GM18502 (cell line): ENCODE data around the gene ABHD6.

ENCODE experiments used
- ATAC-seq: cut with Tn5 transposase; IDR thresholded peaks from one replicate; pipeline ENCODE4 v1.9.1; 2021; ENCODE audit warnings: mild to moderate bottlenecking; ENCODE audit not compliant: unreplicated experiment, poor library complexity

ABHD6 gene

DNA sequence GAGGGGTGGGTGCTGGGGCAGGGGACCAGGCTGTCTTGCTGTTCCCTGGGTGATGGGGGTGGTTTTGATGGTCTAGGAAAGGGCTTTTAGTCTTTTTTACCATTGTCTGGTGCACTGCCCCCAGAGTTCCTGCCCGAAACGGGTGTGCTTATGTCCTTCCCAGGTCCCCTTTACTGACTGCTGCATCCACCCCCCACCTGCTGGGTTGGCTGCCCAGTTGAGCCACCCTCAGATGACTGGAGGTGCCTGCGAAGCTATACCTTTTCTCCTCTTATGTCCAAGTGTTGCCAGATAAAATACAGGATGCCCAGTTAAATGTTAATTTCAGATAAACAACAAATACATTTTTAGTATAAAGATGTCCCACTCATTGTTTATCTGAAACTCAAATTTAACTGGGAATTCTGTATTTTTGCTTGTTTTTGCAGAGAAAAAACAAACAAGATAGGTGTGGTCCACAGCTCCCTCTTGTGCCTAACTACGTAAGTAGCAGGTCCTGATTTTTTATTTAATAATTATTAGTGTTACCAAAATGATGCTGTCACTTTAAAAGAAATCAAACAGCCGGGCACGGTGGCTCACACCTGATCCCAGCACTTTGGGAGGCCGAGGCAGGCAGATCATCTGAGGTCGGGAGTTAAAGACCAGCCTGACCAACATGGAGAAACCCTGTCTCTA lies 62.4 kb downstream of the ABHD6 start:
- no peak for ATAC-seq

DNA sequence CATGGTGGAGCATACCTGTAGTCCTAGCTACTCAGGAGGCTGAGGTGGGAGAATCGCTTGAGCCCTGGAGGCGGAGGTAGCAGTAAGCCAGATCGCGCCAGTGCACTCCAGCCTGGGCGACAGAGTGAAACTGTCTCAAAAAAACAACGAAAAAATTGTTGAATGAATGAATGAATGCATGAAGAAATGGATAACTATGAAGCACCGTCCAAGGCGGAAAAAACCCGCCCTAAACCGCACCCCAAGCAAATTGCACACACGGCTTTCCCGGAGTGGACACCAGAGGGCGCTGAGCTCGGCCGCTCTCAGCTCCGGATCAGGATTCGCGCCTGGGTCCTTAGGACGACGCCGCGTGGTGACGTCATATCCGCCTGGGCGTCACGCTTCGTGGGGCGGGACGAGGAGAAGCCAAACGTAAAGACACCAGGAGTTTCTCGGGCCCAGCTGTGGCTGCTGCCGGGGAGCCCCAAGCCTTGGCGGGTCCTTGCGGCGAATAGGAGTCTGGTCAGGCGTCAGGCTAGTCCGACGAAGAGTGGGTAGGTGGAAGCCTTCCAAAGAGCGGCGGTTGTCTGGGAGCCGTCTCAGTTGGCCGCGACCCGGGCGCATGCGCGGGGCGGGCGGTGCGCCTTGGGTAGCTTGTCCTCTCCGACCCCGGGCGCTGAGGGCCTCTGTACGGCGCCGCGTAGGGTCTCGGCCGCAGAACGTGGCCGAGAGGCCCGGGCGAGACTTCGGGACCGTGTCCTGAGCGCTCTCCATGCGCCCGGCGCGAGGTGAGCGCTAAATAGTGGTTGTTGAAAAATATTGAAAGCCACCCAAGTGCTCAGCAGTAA lies 68.5 kb downstream of the ABHD6 start, which contains the start of the genes HTD2 and RPP14:
TSS of gene HTD2 (plus strand) at position 639 of the 830 bp plus-strand sequence. CDS start 11,094 bp downstream, outside the sequence.
TSS of gene RPP14 (plus strand) at position 364 of the 830 bp plus-strand sequence. CDS start 4,085 bp downstream, outside the sequence.
- peak; percentile 89 for ATAC-seq

DNA sequence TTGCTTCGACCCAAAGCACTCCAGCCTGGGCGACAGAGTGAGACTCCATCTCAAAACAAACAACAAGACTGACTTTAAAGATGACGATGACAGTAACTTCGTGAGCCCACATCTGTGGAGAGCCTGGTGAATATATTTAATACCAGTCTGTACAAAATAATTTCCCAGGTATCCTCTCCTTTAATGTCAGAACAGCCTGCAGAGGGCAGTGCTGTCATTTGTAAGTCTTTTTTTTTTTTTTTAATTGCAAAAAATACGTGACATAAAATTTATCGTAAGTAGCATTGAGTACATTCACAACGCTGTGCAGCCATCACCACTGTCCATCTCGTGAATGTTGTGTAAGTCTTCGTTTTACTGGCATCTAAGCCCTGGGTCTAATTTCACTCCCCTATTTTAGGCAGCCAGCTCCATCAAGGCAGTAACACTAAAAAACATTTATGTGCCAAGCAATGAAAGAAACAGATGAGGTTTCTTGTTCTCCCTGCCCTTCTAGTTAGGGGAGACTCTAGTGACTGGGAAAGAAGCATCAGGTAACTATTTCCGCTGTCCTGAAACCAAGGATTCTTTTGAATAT lies 70.1 kb downstream of the ABHD6 start:
- ATAC-seq, result no peak

DNA sequence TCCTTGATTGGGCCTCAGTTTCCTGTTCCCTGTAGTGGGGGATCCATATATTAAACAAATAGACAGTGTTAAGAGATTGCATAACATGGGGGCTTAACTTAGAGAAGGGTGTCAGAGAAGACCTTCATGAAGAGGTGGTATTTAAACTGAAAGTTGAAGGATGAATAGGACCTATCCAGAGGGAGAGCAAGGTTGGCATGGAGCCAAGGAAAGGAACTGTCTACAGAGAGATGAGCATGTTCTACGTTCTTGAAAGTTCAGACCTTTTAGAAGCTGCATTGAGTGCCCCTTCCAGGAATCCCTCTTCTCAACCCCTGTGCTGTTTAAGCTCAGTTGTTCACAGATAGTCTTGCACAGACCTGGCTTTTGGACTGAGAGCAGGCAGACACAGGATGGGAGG lies 71.1 kb downstream of the ABHD6 start:
- ATAC-seq, result no peak

DNA sequence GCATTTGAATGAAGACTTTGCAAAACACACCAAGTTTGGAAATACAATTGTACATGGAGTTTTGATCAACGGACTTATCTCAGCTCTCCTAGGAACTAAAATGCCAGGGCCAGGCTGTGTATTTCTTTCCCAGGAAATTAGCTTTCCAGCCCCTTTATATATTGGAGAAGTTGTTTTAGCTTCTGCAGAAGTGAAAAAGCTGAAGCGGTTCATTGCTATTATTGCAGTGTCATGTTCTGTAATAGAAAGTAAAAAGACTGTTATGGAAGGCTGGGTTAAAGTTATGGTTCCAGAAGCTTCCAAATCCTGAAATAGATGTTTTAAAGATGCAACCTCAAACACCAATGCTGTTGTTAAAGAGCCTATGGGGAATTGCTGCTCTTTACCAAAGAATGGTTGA lies 80.2 kb downstream of the ABHD6 start:
- ATAC-seq, result no peak

DNA sequence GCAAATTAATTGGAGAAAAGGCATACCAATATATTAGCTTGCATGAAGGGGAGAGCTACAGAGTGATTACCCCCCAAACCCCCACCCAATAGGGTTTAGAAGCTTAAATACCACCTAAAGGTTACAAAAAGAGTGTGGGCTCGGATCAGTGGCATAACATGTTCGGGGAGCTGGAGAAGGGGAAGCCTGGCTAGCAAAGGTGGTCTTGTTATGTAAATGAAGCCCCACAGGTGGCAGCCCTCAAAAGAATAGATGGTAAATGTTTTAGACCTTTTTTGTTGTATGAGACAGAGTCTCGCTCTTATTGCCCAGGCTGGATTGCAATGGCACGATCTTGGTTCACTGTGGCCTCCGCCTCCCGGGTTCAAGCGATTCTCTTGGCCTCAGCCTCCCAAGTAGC lies 84.2 kb downstream of the ABHD6 start:
- no peak for ATAC-seq

DNA sequence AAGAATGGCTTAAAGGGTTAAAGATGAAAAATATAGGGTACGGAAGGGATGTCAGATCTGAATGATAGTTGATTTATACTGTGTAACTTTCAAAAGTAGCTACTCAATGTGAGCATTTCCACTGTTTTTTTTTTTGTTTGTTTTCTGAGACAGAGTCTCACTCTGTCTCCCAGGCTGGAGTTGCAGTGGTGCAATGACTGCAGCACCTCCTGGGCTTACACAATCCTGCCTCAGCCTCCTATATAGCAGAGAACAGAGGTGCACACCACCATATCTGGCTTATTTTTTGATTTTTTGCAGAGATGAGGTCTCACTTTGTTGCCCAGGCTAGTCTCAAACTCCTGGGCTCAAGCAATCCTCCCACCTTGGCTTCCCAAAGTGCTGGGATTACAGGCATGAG lies 85.2 kb downstream of the ABHD6 start:
- no peak for ATAC-seq

DNA sequence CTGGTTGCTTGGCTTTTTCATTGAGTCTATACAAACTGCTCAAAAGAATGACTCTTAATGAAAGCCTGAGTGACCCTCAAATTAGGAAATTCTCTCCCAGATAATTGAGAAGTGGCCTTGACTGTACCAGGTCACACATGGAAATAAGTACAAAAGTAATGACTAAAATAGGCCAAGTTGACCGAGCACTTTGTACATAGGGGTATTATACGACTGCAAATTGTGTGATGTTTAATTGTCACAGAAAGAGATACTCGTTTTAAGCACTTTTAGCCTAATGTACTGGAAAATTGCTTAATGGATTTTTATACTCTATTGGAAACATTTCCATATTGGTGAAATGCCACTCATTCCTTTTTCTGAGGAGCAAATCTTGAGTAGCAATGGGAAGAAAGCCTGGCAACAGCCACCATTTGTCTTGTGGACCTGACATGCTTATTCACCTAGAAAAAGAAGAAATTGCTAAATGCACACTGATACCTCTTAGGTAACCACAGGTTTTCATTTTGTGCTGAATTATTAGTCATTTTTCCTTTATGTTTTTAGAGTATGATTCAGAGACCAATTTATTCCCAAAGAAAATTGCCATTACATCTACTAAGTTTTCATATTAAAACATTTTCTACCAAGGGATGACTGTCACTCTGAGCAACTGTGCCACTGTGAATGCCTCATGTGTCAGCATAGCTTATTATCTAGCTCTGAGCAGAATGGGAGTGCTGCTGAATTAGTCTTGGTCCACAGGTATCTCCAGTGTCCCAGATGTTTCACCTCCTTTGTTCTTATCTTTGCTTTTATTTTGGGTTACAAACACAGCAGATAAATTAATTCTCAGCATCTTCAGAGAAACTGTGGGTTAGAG lies 86.2 kb downstream of the ABHD6 start:
- no peak for ATAC-seq

DNA sequence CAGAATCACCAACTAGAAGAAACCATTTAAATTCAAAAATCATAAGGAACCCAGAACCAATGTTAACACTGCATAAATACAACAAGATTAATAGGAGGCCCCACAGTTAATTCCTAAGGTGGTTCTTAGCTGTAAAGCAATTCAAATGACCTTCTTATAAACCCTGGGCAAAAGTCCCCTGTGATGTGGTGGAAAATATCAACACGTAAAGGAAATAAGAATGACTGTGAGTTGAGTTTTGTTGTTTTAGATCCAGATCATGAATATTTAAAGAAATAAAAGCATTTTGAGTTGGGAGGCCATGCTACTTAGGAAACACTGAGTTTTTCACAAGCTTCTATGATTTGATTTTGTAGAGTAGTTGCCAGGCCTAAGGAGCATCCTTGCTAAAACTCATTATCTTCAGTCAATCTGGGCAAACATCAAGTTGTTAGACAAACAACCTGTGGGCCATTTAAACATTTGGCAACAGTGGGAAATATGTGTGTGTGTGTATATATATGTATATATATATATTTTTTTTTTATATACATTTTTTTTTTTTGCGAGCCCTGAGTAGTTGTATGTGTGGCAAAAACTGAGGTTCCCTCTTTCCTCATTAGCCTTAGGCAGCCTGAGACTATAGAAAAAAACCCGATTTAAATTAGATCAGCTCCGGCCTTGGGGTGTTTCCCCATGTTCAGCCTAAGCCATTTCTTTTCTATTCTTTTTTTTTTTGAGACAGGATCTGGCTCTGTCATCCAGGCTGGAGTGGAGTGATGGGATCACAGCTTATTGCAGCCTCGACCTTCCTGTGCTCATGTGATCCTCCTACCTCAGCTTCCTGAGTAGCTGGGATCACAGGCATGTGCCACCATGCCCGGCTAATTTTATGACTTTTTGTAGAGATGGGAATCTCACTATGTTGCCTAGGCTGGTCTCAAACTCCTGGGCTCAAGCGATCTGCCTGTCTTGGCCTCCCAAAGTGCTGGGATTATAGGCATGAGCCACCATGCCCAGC lies 87.1 kb downstream of the ABHD6 start:
- no peak for ATAC-seq

DNA sequence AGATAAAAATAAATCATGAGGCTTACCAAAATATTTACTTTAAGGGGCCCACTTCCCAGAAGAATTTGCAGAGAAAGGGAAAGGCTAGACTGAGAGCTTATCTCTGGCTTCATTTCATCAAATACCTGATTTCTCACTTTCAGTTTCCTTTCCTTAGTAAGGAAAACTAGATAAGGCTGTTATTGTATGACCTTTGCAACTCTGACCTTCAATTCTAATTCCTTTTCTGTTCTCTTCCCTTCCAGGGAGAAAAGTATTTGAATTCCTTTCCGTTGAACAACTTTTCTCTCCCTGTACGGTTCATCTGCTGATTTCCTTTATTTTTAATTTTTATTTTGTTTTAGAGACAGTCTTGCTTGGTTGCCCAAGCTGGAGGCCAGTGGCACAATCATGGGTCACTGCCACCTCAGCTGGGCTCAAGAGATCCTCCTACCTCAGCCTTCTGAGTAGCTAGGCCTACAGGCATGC lies 88.0 kb downstream of the ABHD6 start:
- no peak for ATAC-seq

DNA sequence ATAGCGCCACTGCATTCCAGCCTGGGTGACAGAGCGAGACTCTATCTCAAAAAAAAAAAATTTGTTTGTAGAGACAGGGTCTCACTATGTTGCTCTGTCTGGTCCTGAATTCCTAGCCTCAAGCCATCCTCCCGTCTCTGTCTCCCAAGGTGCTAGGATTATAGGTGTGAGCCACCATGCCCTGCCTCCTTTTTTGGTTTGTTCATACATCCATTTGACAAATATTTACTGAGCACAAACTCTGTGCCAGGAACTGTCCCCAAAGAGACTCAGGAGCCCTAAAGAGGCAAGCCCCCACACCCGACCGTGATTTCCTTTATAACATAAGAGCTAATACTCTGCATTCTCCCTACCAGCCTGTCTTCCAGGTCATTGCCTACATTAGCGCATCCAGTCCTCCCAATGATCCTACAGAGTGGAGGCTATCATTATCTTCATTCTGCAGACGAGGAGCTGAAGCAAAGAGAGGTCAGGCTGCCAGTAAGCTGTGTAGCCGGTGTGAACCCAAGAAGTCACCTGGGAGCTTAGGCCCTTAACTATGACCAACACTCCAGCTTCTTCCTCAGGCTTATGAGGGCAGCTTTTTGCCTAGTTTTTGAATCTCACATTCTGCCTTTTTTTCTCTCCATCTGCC lies 88.8 kb downstream of the ABHD6 start:
- no peak for ATAC-seq

DNA sequence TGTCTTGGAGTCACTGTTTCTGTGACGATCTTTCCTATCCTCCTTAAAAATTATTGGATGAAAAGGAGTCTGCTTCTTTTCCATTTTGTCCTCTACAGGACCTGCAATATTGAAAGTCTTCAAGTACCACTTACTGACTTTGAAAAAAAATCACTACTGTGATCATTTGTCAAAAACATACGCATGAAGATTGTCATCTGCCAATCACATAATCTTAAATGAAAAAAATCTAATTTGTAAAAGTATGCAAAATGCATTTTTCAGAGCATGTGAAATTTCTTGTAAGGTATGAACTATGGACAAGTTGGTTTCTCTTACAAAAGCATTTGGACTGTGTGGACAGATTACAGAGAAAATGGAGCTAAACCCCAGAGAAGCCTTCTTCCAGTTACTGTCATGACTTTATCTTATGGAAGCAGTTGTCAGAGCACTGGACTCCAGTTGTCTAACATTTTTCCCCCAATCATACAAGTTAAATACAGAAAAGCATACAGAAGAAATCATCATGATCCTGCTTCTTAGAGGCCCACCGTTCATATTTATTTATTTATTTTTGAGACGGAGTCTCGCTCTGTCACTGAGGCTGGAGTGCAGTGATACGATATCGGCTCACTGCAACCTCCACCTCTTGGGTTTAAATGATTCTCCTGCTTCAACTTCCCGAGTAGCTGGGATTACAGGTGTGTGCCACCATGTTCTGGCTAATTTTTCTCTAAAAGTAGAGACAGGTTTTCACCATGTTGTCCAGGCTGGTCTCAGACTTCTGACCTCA lies 91.7 kb downstream of the ABHD6 start:
- ATAC-seq, result no peak

DNA sequence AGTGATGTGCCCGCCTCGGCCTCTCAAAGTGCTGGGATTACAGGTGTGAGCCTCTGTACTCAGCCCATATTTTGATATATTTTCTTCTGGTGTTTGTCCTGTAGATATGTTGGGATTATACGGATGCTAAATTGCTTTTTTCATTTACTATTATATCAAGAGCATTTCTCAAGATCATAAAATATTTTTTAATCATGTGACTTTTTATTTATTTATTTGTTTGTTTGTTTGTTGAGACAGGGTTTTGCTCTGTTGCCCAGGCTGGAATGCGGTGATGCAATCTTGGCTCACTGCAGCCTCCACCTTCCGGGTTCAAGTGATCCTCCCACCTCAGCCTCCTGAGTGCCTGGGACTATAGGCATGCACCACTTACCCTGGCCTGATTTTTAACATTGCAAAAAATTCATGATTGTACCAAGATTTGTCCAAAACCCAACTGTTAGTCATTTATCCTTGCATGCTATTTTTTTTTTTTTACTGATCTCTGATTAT lies 92.4 kb downstream of the ABHD6 start:
- no peak for ATAC-seq

DNA sequence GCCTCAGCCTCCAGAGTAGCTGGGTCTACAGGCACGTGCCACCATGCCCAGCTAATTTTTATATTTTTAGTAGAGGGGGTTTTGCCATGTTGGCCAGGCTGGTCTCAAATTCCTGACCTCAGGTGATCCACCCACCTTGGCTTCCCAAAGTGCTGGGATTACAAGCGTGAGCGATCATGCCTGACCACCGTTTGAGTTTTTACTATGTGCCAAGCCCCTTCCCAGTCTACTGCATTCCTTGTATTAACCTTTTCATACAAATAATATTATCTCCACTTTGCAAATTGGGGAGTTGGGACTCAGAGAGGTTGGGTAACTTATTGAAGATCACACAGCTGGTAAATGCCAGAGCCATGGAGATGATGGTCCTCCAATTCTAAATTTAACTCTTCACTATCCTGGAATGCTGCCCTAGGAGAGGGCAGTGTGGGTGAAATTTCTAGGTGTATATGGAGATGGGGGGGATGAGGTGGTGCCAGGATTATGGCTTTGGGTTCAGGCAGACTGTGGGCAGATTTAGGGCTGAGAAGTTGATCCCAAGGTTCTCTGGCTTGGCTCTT lies 94.1 kb downstream of the ABHD6 start:
- no peak for ATAC-seq

DNA sequence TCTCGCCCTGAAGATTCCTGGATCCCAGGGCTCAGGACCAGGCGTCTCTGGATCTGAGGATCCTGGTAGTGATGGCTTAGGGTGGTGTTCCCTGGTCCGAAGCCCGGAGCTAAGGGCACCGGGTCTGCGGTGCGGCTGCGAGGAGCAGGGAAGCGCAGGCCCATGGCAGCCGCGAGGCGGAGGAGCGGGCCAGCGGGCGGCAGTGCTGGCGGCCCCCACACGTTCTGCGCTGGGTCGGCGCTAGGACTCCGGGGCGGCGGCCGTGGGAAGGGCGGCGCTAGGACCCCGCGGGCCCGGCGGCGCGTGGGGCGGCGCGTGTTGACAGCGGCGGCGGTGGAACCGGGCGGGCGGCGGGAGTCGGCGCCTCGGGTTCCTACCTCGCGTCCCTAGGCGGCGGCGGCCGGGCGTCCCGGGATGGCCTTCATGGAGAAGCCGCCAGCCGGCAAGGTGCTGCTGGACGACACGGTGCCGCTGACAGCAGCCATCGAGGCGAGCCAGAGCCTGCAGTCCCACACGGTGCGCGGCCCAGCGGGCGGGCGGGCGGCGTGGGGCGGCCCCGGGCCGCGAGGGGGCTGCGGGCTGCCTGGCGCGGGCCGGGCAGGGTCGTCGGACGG lies 95.1 kb downstream of the ABHD6 start, which contains the start of gene PXK:
TSS of gene PXK (plus strand) at position 318 of the 614 bp plus-strand sequence. CDS start at position 415, 97 bp downstream.
- ATAC-seq, result peak; percentile 91

DNA sequence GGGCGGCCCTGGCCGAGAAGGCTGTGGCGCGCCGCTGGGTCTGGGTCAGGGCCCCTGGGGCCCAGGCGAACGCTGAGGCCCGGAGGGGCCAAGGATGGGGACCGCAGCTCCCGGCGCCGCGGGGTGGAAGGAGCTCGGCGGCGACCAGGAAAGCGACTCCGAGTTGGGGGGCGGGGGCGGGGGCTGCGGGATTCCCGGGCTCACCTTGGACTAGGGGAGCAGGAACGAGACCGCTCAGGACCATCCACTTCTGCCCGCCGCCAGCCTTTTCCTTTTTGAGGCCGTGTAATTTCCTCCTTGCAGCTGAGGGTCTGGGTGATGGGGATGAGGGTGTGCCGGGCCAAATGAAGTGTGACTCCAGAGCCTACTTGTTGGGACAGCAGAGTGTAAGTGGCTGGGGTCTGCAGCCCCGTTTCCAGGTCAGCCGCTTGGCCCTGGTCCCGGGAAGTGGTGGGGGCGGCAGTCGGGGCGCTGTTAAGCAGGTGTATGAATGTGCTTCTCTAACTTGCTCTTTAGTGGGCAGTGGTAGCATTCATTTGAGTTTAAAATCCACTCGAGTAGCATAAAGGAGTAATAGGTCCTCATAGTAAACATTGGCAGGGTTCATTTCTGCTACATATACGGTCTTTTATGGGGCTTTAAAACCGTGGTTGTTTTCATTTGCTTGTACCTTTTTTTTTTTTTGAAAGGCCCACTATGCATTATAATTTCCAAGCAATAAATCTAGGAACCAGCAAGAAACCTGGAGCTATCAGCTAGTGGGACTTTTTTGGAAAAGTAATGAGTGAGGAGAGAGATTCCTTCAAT lies 95.8 kb downstream of the ABHD6 start:
- peak; percentile 42 for ATAC-seq
